GM18502 (cell line): ENCODE data around the gene SLC22A4.

ENCODE experiments used
- ATAC-seq: cut with Tn5 transposase; IDR thresholded peaks from one replicate; pipeline ENCODE4 v1.9.1; 2021; ENCODE audit warnings: mild to moderate bottlenecking; ENCODE audit not compliant: unreplicated experiment, poor library complexity

Gene SLC22A4

GRCh38 chr5:132296412-132297016 is 2.3 kb downstream of the SLC22A4 start:
- no peak for ATAC-seq

GRCh38 chr5:132297211-132297940 is 3.2 kb downstream of the SLC22A4 start:
- no peak for ATAC-seq

- ATAC-seq = no peak
These were observed 4.4 kb downstream of the SLC22A4 start for GRCh38 chr5:132298298-132299212.

- ATAC-seq = no peak
These were observed 5.7 kb downstream of the SLC22A4 start for GRCh38 chr5:132299917-132300316.

- no peak for ATAC-seq
These were observed 6.6 kb downstream of the SLC22A4 start for GRCh38 chr5:132300577-132301343.

- ATAC-seq = no peak
These were observed 7.4 kb downstream of the SLC22A4 start for GRCh38 chr5:132301344-132302271.

GRCh38 chr5:132302413-132302812 is 8.2 kb downstream of the SLC22A4 start:
- ATAC-seq = no peak

GRCh38 chr5:132303589-132303988 is 9.4 kb downstream of the SLC22A4 start:
- ATAC-seq = no peak

- no peak for ATAC-seq
These were observed 11.2 kb downstream of the SLC22A4 start for GRCh38 chr5:132305420-132305819.

- no peak for ATAC-seq
These were observed 14.5 kb downstream of the SLC22A4 start for GRCh38 chr5:132308701-132309100.

- no peak for ATAC-seq
These were observed 15.5 kb downstream of the SLC22A4 start for GRCh38 chr5:132309679-132310078.

GRCh38 chr5:132310141-132310834 is 16.1 kb downstream of the SLC22A4 start:
- ATAC-seq = no peak

- no peak for ATAC-seq
These were observed 19.2 kb downstream of the SLC22A4 start for GRCh38 chr5:132313366-132313765.

- no peak for ATAC-seq
These were observed 19.8 kb downstream of the SLC22A4 start for GRCh38 chr5:132313961-132314432.

GRCh38 chr5:132315529-132316067 is 21.4 kb downstream of the SLC22A4 start:
- ATAC-seq = no peak

GRCh38 chr5:132319975-132320374 is 25.8 kb downstream of the SLC22A4 start:
- ATAC-seq = no peak

GRCh38 chr5:132321109-132321721 is 27.0 kb downstream of the SLC22A4 start:
- no peak for ATAC-seq

GRCh38 chr5:132322266-132322665 is 28.1 kb downstream of the SLC22A4 start:
- ATAC-seq = no peak
